Measurements from ENCODE around the gene TSHZ2. TPM values are rescaled to one million over a fixed set of nuclear protein-coding genes. Genes with fewer than 3 reads are reported as not detected.

TSHZ2 gene
- polyA plus RNA-seq, 1 donor from 2014 or later: 4.6 TPM

DNA sequence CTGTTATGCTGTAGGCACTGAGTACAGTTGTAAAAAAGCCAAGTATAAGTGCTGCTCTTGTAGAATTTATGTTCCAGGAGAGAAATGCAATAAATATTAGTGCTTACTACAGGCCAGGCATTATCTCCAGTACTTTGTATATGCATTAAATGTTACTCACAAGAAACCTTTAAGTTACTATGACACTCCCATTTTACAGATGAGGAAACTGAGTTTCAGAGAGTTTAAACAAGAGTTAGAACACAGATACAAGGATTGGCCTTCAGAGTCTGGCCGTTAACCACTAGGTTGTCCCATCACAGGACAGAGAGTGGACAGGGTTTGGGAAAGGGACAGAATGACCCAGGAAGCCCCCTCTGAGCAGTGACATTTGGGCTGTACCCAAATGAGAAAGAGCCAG, 347.0 kb downstream of the TSHZ2 start:
- Histone ChIP-seq H2AFZ (ENCODE audit: low read depth, low read length) (no peak overlapping the region), H3K4me2 (ENCODE audit: low read length) (no peak overlapping the region), H3K36me3 (ENCODE audit: insufficient read depth, low read length) (no peaks in the 10 kb centered on the region), H3K9me3 (ENCODE audit: low read length) (no peaks in the 10 kb centered on the region), H4K20me1 (ENCODE audit: insufficient read depth) (no peaks in the 10 kb centered on the region), H3K4me3 (ENCODE audit: low read length) (no peak overlapping the region), H3K79me2 (replicated peaks; ENCODE audit: insufficient read depth, low read length) (no peaks in the 10 kb centered on the region), H3K9ac (ENCODE audit: low read length) (no peak overlapping the region), H3F3A (ENCODE audit: insufficient read depth, low read length, poor library complexity, severe bottlenecking) (peaks cover 7% of the 10 kb centered on the region), H3K27ac (ENCODE audit: low read length) (no peak overlapping the region), H3K9me2 (ENCODE audit: insufficient read depth, low read length) (no peaks in the 10 kb centered on the region), H3K27me3 (ENCODE audit: insufficient read depth, low read depth, low read length) (no peaks in the 10 kb centered on the region)
- no peak for TF ChIP-seq TAF1 (IDR thresholded peaks at IDR 0.05; ENCODE audit: low read depth)
- no peak for TF ChIP-seq EZH2 (IDR thresholded peaks at IDR 0.05; ENCODE audit: borderline replicate concordance, insufficient read depth, low read length, poor library complexity, severe bottlenecking)
- no peak for TF ChIP-seq MXI1 (conservative IDR thresholded peaks at IDR 0.05; ENCODE audit: poor library complexity, severe bottlenecking)
- no peak for TF ChIP-seq POLR2AphosphoS5 (IDR thresholded peaks at IDR 0.05)
- no peak for TF ChIP-seq RAD21 (conservative IDR thresholded peaks at IDR 0.05)
- TF ChIP-seq SMC3 (conservative IDR thresholded peaks at IDR 0.05; ENCODE audit: poor library complexity): no peak
- TF ChIP-seq, protein P1, sequence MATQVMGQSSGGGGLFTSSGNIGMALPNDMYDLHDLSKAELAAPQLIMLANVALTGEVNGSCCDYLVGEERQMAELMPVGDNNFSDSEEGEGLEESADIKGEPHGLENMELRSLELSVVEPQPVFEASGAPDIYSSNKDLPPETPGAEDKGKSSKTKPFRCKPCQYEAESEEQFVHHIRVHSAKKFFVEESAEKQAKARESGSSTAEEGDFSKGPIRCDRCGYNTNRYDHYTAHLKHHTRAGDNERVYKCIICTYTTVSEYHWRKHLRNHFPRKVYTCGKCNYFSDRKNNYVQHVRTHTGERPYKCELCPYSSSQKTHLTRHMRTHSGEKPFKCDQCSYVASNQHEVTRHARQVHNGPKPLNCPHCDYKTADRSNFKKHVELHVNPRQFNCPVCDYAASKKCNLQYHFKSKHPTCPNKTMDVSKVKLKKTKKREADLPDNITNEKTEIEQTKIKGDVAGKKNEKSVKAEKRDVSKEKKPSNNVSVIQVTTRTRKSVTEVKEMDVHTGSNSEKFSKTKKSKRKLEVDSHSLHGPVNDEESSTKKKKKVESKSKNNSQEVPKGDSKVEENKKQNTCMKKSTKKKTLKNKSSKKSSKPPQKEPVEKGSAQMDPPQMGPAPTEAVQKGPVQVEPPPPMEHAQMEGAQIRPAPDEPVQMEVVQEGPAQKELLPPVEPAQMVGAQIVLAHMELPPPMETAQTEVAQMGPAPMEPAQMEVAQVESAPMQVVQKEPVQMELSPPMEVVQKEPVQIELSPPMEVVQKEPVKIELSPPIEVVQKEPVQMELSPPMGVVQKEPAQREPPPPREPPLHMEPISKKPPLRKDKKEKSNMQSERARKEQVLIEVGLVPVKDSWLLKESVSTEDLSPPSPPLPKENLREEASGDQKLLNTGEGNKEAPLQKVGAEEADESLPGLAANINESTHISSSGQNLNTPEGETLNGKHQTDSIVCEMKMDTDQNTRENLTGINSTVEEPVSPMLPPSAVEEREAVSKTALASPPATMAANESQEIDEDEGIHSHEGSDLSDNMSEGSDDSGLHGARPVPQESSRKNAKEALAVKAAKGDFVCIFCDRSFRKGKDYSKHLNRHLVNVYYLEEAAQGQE (IDR thresholded peaks at IDR 0.05; ENCODE audit: borderline replicate concordance): no peak
- no peak for TF ChIP-seq EP300 (conservative IDR thresholded peaks at IDR 0.05; ENCODE audit: poor library complexity, severe bottlenecking)
- TF ChIP-seq, protein P2, sequence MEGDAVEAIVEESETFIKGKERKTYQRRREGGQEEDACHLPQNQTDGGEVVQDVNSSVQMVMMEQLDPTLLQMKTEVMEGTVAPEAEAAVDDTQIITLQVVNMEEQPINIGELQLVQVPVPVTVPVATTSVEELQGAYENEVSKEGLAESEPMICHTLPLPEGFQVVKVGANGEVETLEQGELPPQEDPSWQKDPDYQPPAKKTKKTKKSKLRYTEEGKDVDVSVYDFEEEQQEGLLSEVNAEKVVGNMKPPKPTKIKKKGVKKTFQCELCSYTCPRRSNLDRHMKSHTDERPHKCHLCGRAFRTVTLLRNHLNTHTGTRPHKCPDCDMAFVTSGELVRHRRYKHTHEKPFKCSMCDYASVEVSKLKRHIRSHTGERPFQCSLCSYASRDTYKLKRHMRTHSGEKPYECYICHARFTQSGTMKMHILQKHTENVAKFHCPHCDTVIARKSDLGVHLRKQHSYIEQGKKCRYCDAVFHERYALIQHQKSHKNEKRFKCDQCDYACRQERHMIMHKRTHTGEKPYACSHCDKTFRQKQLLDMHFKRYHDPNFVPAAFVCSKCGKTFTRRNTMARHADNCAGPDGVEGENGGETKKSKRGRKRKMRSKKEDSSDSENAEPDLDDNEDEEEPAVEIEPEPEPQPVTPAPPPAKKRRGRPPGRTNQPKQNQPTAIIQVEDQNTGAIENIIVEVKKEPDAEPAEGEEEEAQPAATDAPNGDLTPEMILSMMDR (IDR thresholded peaks at IDR 0.05; ENCODE audit: poor library complexity, severe bottlenecking): no peak

DNA sequence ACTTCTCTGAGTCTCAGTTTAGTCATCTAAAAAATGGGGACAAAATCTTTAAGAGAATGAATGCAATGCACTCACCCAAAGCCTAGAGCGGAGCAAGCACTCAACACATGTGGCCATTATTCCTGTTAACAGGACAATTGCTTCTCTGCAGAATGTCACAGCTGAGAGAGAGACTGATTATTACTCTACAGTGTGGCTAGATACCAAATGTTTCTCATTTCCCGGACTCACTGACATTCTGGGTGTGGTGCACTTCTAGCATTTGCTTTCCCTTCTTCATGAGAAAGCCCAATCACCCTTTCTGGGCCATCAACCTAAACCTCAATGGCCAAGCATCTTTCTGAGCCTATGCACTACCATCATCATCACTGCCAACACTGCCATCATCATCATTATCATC, 347.6 kb downstream of the TSHZ2 start:
- no peaks in the 10 kb centered on the region for H3K27me3 ChIP-seq (ENCODE audit: insufficient read depth, low read depth, low read length)
- no peaks in the 10 kb centered on the region for H3K79me2 ChIP-seq (replicated peaks; ENCODE audit: insufficient read depth, low read length)
- TF ChIP-seq SMC3 (conservative IDR thresholded peaks at IDR 0.05; ENCODE audit: poor library complexity): no peak
- TF ChIP-seq, protein P1 (IDR thresholded peaks at IDR 0.05; ENCODE audit: borderline replicate concordance): no peak
- no peak for TF ChIP-seq RAD21 (conservative IDR thresholded peaks at IDR 0.05)
- no peak for TF ChIP-seq TAF1 (IDR thresholded peaks at IDR 0.05; ENCODE audit: low read depth)
- no peak for TF ChIP-seq EP300 (conservative IDR thresholded peaks at IDR 0.05; ENCODE audit: poor library complexity, severe bottlenecking)
- TF ChIP-seq EZH2 (IDR thresholded peaks at IDR 0.05; ENCODE audit: borderline replicate concordance, insufficient read depth, low read length, poor library complexity, severe bottlenecking): no peak
- no peak for TF ChIP-seq MXI1 (conservative IDR thresholded peaks at IDR 0.05; ENCODE audit: poor library complexity, severe bottlenecking)
- no peak for TF ChIP-seq POLR2AphosphoS5 (IDR thresholded peaks at IDR 0.05)
- TF ChIP-seq, protein P2 (IDR thresholded peaks at IDR 0.05; ENCODE audit: poor library complexity, severe bottlenecking): no peak
- no peaks in the 10 kb centered on the region for H4K20me1 ChIP-seq (ENCODE audit: insufficient read depth)
- H3K36me3 ChIP-seq (ENCODE audit: insufficient read depth, low read length): no peaks in the 10 kb centered on the region
- peaks cover 7% of the 10 kb centered on the region for H3F3A ChIP-seq (ENCODE audit: insufficient read depth, low read length, poor library complexity, severe bottlenecking)
- H3K4me2 ChIP-seq (ENCODE audit: low read length): no peak overlapping the region
- H3K9me3 ChIP-seq (ENCODE audit: low read length): no peaks in the 10 kb centered on the region
- no peak overlapping the region for H3K4me3 ChIP-seq (ENCODE audit: low read length)
- H3K9me2 ChIP-seq (ENCODE audit: insufficient read depth, low read length): no peaks in the 10 kb centered on the region
- no peak overlapping the region for H2AFZ ChIP-seq (ENCODE audit: low read depth, low read length)
- H3K27ac ChIP-seq (ENCODE audit: low read length): no peak overlapping the region
- no peak overlapping the region for H3K9ac ChIP-seq (ENCODE audit: low read length)
